ENCODE results near the gene HGF. TPM values are rescaled to one million over a fixed set of nuclear protein-coding genes. Genes with fewer than 3 reads are reported as not detected.

The HGF gene
- total RNA-seq, 4 donors from 2014 or later = 4.7 to 13.6 (median 8.5) TPM

DNA sequence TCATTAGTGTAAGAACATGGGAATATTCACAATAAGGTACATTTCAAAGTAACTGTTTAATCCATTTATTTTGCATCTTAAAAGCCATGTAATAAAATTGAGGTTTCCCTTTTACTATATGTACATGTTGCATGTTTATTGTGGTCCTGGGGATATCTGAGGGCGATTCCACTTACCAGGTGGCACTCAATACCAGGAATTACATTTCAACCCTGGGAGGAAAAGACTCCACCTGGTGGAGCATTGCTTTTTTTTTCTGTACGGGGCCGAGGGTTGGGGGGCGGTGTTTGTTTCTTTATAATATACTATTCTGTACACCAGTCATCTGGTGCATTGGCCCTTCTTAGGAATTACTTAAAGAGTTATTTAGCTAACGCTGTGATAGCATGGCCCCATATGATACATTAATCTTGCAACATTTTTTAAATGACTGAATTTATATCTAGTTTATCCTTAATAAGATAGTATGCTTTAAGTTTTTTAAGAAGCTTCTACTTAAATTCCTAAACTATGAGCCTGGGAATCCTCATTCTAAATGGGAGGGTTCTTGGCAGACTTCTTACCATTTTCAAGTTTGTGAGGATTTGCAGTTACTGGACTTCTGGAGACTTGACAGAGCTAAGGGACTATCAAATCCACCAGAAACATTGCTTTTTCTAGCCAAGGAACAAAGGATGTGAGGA is 7.2 kb upstream of the HGF start:
- no peak for ATAC-seq
- Histone ChIP-seq H3K27ac (no peak overlapping the region), H3K9me3 (no peaks in the 10 kb centered on the region), H3K36me3 (no peaks in the 10 kb centered on the region), H3K27me3 (no peaks in the 10 kb centered on the region), H3K4me1 (no peaks in the 10 kb centered on the region), H3K4me3 (no peak overlapping the region)
- 74 to 80% methylated on average over 4 to 5 of the region's 5 CpGs for WGBS, 2 donors (ENCODE audit: low coverage in 1 of 2)
- no peak for TF ChIP-seq EP300 (IDR thresholded peaks at IDR 0.05)
- TF ChIP-seq, protein P1, sequence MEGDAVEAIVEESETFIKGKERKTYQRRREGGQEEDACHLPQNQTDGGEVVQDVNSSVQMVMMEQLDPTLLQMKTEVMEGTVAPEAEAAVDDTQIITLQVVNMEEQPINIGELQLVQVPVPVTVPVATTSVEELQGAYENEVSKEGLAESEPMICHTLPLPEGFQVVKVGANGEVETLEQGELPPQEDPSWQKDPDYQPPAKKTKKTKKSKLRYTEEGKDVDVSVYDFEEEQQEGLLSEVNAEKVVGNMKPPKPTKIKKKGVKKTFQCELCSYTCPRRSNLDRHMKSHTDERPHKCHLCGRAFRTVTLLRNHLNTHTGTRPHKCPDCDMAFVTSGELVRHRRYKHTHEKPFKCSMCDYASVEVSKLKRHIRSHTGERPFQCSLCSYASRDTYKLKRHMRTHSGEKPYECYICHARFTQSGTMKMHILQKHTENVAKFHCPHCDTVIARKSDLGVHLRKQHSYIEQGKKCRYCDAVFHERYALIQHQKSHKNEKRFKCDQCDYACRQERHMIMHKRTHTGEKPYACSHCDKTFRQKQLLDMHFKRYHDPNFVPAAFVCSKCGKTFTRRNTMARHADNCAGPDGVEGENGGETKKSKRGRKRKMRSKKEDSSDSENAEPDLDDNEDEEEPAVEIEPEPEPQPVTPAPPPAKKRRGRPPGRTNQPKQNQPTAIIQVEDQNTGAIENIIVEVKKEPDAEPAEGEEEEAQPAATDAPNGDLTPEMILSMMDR (IDR thresholded peaks at IDR 0.05) = no peak
- no peak for TF ChIP-seq POLR2A (IDR thresholded peaks at IDR 0.05)
- TF ChIP-seq POLR2AphosphoS5 (IDR thresholded peaks at IDR 0.05) = no peak

DNA sequence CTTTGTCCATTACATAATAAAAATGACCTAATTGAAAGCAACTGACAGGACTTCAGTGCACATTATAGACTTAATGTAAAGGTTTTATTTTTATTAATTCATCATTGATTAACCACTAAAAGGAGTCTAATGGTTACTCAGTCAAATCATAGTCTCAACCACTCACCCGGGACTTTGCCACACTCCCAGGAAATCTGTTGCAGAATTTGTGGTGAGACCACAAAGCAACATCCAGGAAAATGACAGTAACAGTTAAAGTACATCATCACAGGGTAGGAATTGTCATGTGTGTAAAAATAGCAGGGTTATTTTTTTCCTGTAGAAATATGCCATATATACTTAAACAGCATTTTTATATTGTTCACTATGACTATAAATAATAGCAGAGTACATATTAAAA is 6.3 kb upstream of the HGF start:
- Histone ChIP-seq H3K9me3 (no peaks in the 10 kb centered on the region), H3K36me3 (no peaks in the 10 kb centered on the region), H3K27ac (no peak overlapping the region), H3K4me1 (peaks cover 0 to under 1% (median 0%) of the 10 kb centered on the region in 3 donors), H3K4me3 (no peak overlapping the region), H3K27me3 (no peaks in the 10 kb centered on the region)
- 75 to 92% methylated on average over 1 of the region's 1 CpG for WGBS, 2 donors (ENCODE audit: low coverage in 1 of 2)
- TF ChIP-seq, protein P1 (IDR thresholded peaks at IDR 0.05) = no peak
- TF ChIP-seq POLR2A (IDR thresholded peaks at IDR 0.05) = no peak
- no peak for TF ChIP-seq POLR2AphosphoS5 (IDR thresholded peaks at IDR 0.05)
- TF ChIP-seq EP300 (IDR thresholded peaks at IDR 0.05) = no peak
- no peak for ATAC-seq

DNA sequence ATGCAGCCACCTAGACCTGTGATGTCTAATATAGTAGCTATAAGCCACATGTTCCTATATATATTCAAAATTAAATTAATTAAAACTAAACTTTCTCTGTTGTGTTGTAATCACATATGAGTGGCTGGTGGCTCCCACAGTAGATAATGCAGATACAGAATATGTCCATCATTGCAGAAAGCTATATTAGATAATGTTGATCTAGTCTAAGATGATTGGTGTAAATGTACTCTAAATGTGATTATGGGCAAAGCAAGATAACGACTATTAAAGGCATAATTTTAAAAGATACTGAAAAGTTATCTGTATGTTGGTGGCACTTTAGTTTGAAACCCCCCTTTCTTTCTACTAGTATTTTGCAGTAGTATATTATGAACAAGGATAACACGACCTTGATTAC is 5.7 kb upstream of the HGF start:
- no peaks in the 10 kb centered on the region for H3K27me3 ChIP-seq
- no peak for ATAC-seq
- TF ChIP-seq EP300 (IDR thresholded peaks at IDR 0.05) (no peak), POLR2A (IDR thresholded peaks at IDR 0.05) (no peak)
- WGBS, 2 donors (ENCODE audit: low coverage in 1 of 2) = 75 to 78% methylated on average over 2 of the region's 2 CpGs
- H3K4me1 ChIP-seq = peaks cover 0 to 6% (median 0%) of the 10 kb centered on the region in 3 donors
- H3K4me3 ChIP-seq = no peak overlapping the region
- no peaks in the 10 kb centered on the region for H3K36me3 ChIP-seq
- no peak overlapping the region for H3K27ac ChIP-seq
- H3K9me3 ChIP-seq = no peaks in the 10 kb centered on the region

DNA sequence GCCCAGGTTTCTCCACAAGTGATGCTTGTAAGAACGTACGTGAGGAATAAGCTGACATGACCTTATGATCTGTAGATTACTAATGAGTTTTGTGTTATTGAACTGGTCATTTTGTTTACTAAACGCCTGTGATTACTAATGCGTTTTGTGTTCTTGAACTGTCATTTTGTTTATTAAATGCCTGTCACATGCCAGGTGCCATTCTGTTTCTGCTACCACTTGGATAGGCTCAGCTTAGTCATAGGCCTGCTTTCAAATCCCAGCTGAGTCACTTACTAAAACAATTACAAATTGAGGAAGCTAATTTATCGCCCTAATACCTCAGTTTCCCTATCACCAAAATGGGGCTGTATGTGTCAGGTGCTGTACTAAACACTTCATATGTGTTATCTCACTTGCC is 4.7 kb upstream of the HGF start:
- Histone ChIP-seq H3K27ac (no peak overlapping the region), H3K9me3 (no peaks in the 10 kb centered on the region), H3K36me3 (no peaks in the 10 kb centered on the region), H3K4me3 (no peak overlapping the region), H3K27me3 (no peaks in the 10 kb centered on the region), H3K4me1 (peaks cover 0 to 11% (median 0%) of the 10 kb centered on the region in 3 donors)
- ATAC-seq = no peak
- TF ChIP-seq EP300 (IDR thresholded peaks at IDR 0.05) = no peak
- TF ChIP-seq POLR2AphosphoS5 (IDR thresholded peaks at IDR 0.05) = no peak
- TF ChIP-seq, protein P1 (IDR thresholded peaks at IDR 0.05) = no peak
- TF ChIP-seq POLR2A (IDR thresholded peaks at IDR 0.05) = no peak
- WGBS, 2 donors (ENCODE audit: low coverage in 1 of 2) = 64 to 73% methylated on average over 5 of the region's 5 CpGs

GRCh38 chr7:81770728-81771223 is 929 bp upstream of the HGF start:
- Histone ChIP-seq H3K4me3 (peak overlapping the region in 1 of 2 donors; percentile 49), H3K27ac (peak overlapping the region in 3 of 4 donors; percentile 75 to 82 (median 81)), H3K27me3 (no peaks in the 10 kb centered on the region), H3K4me1 (peaks cover 0 to 41% (median 10%) of the 10 kb centered on the region in 3 donors), H3K36me3 (no peaks in the 10 kb centered on the region), H3K9me3 (no peaks in the 10 kb centered on the region)
- TF ChIP-seq, protein P1 (IDR thresholded peaks at IDR 0.05) = no peak
- TF ChIP-seq POLR2A (IDR thresholded peaks at IDR 0.05) = no peak
- TF ChIP-seq POLR2AphosphoS5 (IDR thresholded peaks at IDR 0.05) = no peak
- no peak for TF ChIP-seq EP300 (IDR thresholded peaks at IDR 0.05)
- no peak for ATAC-seq
- 39 to 49% methylated on average over 2 to 5 of the region's 7 CpGs for WGBS, 2 donors (ENCODE audit: low coverage in 1 of 2)

Data from gastroesophageal sphincter (tissue), 4 donors.